ENCODE measurements around the gene RC3H1.
"Not testable (repeated sequence)": the region's sequence is repeated elsewhere in the genome, so short reads cannot be mapped to it uniquely, and the experiment has no call there.

Gene RC3H1

GRCh38 chr1:174021591-174022079 is 522 bp downstream of the RC3H1 start:
- no peak for DNase-seq (ENCODE audit: low read depth)

DNA sequence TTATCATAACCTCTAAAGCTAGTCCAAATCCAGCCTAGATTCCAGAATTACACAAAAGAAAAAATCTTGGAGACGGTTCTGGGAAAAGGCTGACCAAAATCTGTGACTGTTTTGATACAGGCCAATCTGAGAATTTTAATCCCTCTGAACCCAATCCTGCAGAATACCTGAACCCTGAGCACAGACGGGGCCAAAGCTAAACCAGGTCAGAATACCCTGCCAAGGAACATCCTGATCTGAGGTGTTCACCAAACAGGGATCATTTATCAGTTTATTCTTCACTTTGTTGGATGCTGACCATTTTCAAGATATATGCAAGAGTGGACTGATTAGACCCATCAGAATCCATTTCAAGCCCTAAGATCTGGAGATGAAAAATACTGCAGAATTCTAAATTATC is 3.6 kb downstream of the RC3H1 start:
- DNase-seq (ENCODE audit: low read depth), result no peak

DNA sequence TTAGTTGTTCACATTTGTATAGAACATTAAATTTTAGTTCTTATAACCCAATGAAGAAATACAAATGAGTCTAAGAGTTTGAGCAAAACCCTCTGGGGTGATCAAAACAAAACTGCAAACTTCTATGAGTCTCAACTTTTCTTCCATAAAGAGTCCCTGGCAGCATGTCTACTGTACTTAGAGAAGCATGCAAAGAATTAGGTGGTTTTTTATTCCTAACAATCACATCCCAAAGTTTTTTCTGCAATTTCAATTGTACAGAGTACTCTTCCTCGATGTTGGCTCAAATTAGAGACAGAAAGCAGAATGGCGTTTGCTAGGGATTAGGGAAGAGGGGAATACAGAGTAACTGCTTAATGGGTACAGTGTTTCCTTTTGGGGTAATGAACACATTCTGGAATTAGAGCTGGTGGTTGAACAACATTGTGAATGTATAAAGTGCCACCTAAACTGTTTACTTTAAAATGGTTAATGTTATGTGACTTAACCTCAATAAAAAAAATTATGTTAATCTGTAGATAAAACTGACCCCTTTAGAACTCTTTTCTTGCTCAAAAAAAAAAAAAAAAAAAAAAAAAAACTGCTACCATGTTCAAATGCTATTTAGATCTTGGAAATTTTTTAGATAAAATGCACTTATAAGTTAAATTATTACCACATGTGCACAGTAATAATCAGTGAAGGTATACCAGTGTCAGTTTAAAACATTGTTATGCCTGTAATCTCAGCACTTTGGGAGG is 4.8 kb downstream of the RC3H1 start:
- DNase-seq (ENCODE audit: low read depth), result no peak

DNA sequence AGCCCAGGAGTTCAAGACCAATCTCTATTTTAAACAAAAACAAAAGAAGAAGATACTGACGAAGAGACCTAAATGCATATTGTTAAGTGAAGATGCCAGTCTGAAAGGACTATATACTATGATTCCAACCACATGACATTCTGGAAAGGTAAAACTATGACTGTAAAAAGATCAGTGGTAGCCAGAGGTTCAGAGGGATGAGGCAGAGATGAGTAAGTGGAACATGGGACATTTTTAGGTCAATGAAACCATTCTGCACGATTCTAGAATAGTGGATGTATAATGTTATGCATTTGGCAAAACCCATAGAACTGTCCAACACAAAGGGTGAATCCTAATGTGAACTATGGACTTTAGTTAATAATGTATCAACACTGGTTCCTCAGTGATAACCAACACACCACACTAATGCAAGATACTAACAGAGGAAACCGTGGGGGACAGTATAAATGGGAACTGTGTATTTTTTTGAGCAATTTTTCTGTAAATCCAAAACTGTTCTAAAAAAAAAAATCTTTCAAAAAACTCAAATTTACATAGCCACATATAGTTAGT is 8.2 kb downstream of the RC3H1 start:
- DNase-seq (ENCODE audit: low read depth), result no peak

GRCh38 chr1:174008979-174009378 is 13.2 kb downstream of the RC3H1 start:
- no peak for DNase-seq (ENCODE audit: low read depth)

DNA sequence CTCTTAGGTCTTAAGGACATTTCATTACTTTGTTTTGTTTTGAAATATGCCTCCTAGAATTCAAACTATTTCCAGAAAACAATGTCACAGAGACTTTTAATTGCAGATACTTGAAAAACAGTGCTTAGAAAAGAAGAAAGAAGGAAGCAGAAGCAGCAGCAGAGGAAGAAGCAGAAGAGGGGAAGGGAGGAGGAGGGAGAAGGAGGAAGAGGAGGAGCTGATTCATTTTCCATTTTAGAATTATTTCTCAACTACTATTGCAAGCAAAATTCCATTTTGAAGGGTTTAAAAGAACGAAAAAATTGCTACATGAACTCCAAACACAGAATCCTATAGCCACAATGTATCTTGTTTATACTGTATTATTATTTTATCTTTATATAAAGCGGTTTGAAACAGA is 13.9 kb downstream of the RC3H1 start:
- no peak for DNase-seq (ENCODE audit: low read depth)

GRCh38 chr1:174007851-174008250 is 14.3 kb downstream of the RC3H1 start:
- no peak for DNase-seq (ENCODE audit: low read depth)

- DNase-seq (ENCODE audit: low read depth), result no peak
Observed at GRCh38 chr1:174005032-174005431, 17.1 kb downstream of the RC3H1 start.

DNA sequence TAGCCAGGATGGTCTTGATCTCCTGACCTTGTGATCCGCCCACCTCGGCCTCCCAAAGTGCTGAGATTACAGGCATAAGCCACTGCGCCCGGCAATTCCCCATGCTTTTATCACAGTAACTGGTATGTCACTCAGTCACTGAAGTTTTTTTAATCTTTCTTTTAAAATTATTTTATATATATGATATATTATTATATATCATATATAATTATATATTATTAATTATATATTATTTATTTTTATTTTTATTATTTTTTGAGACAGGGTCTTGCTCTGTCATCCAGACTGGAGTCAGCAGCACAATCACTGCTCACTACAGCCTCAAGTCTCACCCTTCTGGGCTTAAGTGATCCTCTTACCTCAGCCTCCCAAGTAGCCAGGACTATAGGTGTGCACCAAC is 18.3 kb downstream of the RC3H1 start:
- DNase-seq (ENCODE audit: low read depth), result no peak

GRCh38 chr1:174001573-174001972 is 20.6 kb downstream of the RC3H1 start:
- DNase-seq (ENCODE audit: low read depth), result no peak

- no peak for DNase-seq (ENCODE audit: low read depth)
Observed at GRCh38 chr1:174000371-174000770, 21.8 kb downstream of the RC3H1 start.

GRCh38 chr1:173997791-173998190 is 24.4 kb downstream of the RC3H1 start:
- no peak for DNase-seq (ENCODE audit: low read depth)

GRCh38 chr1:173996995-173997394 is 25.2 kb downstream of the RC3H1 start:
- no peak for DNase-seq (ENCODE audit: low read depth)

GRCh38 chr1:173995475-173995874 is 26.7 kb downstream of the RC3H1 start:
- DNase-seq (ENCODE audit: low read depth), result no peak

GRCh38 chr1:173993948-173994347 is 28.2 kb downstream of the RC3H1 start:
- DNase-seq (ENCODE audit: low read depth), result not testable (repeated sequence)

- no peak for DNase-seq (ENCODE audit: low read depth)
Observed at GRCh38 chr1:173988068-173988467, 34.1 kb downstream of the RC3H1 start.

- DNase-seq (ENCODE audit: low read depth), result no peak
Observed at GRCh38 chr1:173986951-173987350, 35.2 kb downstream of the RC3H1 start.

DNA sequence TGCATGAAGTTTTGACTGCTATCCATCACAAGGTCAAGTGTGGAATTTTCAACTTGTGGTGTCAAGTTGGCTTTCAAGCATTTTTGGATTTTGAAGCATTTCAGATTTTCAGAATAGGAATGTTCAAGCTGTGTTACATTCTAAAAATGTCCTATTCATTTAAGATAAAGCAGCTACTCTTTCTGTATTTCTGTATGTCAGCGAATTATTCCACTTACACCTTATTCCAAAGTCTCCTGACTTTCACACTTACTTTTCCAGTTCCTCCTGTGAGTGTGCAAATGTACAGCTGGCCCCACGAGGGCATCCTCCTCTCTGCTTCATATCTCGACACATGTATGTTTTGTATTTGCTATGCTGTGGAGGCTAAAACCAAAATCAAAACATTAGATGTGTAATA is 51.9 kb downstream of the RC3H1 start:
- no peak for DNase-seq (ENCODE audit: low read depth)

DNA sequence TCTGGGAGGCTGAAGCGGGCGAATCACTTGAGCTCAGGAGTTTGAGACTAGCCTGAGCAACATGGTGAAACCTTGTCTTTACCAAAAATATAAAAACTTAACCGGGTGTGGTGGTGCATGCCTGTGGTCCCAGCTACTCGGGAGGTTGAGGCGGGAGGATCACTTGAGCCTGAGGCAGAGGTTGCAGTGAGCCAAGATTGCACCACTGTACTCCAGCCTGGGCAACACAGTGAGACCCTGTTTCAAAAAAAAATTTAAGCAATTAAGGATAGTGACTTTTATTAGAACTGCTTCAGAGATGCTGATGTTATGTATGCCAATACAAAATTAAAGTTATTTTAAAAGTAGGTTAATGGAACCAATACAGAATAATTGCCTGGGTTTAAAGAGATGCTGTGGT is 56.3 kb downstream of the RC3H1 start:
- DNase-seq (ENCODE audit: low read depth), result not testable (repeated sequence)

DNA sequence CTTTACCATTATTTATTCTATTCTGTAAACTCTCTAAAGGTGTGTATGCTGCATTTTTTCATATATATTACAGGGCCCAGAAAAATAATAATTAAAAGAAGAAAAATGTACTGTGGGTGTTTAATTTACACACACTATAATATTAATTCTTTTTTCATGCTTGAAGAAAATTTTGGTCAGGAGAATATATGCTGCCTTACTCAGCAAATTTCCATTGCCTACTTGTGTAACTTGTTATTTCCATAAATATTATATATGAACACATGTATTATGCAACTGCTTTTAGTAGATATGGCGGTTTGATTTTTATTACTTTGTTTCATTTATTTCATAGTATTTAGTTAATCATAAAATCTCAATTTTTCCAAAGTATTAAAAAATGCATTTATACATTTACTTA is 58.7 kb downstream of the RC3H1 start:
- DNase-seq (ENCODE audit: low read depth), result no peak

DNA sequence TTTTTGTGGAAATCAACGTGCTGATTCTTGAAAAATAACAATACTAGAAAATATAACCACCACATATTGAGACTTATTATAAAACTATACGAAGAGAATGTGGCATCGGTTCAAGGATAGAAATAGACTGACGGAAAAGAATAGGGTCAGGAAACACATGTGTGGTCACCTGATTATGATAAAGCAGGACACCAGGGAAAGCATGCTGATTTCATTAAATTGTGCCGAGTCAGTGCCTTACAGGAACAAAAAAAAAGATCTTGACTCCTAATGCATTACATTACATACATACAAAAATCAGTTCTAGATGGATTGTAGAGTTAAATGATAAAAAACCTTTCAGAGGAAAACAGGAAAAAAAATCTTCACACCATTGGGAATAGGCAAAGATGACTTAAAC is 61.5 kb downstream of the RC3H1 start:
- DNase-seq (ENCODE audit: low read depth), result no peak

GRCh38 chr1:173954179-173954578 is 68.0 kb downstream of the RC3H1 start:
- DNase-seq (ENCODE audit: low read depth), result no peak

- no peak for DNase-seq (ENCODE audit: low read depth)
Observed at GRCh38 chr1:173948594-173948993, 73.6 kb downstream of the RC3H1 start.

DNA sequence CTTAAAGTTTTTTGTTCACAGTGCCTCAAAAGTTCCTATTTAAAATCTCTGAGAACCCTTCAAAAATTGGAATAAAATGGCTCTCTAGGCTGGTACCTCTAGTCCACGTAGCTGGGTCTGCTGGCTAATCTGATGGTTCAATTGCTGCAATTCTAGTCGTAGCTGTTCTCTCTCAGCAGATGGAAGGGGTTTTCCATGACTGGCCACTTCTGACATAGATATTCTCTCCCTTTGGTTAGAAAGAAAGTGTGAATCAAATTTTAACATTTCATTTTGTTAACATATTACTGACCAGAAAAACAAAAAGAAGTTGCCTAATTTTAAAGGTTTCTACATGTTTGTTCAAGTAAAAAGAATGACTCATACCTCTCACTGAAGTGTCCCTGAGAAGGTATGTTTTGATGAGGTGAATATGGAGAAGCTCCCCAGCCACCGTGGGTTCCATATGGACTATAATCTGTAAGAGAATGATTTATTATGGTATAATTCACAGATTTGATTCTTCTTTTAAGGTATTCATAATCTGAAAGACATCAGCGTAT is 75.7 kb downstream of the RC3H1 start:
- DNase-seq (ENCODE audit: low read depth), result no peak

Measured in activated gamma-delta T cell treated with anti-CD3 and anti-CD28 coated beads, Interleukin-2, amount 50 U/mL, for 16 hours (primary cell).